HUES6 (cell line): ENCODE measurements around the gene RTRAF.

Experiments
- H3K27ac ChIP-seq: 2 replicates; pipeline ENCODE4 v1.7.0; 2013; ENCODE audit warnings: low read depth, mild to moderate bottlenecking, low read length, inconsistent platforms
- H3K27me3 ChIP-seq: 2 replicates; pipeline ENCODE4 v1.6.1; 2013; ENCODE audit warnings: low read length; ENCODE audit not compliant: control insufficient read depth, insufficient read depth
- H3K36me3 ChIP-seq: 2 replicates; pipeline ENCODE4 v1.6.1; 2013; ENCODE audit warnings: low read length; ENCODE audit not compliant: control insufficient read depth, insufficient read depth
- H3K4me1 ChIP-seq: 2 replicates; pipeline ENCODE4 v1.6.1; 2013; ENCODE audit warnings: low read length; ENCODE audit not compliant: control insufficient read depth, insufficient read depth
- H3K4me3 ChIP-seq: 2 replicates; pipeline ENCODE4 v1.5.1; 2013; ENCODE audit warnings: low read depth, low read length
- H3K9ac ChIP-seq: one replicate; pipeline ENCODE4 v1.6.1; 2013; ENCODE audit warnings: mild to moderate bottlenecking, low read length
- H3K9me3 ChIP-seq: 2 replicates; pipeline ENCODE4 v1.6.1; 2013; ENCODE audit warnings: low read depth, low read length; ENCODE audit not compliant: control insufficient read depth, insufficient read depth

Gene RTRAF

DNA sequence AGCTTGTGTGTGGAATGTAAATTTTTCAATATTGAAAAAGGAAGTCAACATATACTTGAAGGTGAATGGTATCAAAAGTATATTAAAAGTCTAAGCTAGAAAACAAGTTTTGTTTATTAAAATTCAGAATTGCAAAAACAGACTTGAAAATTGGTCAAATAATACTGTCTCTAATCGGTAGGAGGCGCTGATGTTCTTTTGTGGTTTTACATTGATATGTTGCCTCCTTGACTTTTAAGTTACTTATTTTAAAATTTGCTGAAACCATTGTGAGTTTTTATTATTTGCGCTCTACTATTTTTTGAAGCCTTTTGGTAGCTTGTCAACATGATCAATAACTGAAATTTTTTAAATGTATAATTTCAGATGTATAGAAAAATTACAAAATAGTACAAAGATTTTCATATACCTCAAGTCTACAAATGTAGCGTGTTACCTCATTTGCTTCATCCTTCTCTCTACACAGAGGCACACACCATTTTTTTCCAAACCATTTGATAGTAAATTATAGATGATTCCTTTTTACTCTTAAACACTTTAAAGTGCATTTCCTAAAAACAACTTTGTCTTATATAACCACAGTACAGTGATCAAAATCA lies 6.9 kb downstream of the RTRAF start:
- Histone ChIP-seq H3K27me3 (no peaks in the 10 kb centered on the region), H3K36me3 (peaks cover 98% of the 10 kb centered on the region), H3K4me3 (no peak overlapping the region), H3K9me3 (no peaks in the 10 kb centered on the region), H3K4me1 (no peaks in the 10 kb centered on the region), H3K27ac (no peak overlapping the region), H3K9ac (no peak overlapping the region)

DNA sequence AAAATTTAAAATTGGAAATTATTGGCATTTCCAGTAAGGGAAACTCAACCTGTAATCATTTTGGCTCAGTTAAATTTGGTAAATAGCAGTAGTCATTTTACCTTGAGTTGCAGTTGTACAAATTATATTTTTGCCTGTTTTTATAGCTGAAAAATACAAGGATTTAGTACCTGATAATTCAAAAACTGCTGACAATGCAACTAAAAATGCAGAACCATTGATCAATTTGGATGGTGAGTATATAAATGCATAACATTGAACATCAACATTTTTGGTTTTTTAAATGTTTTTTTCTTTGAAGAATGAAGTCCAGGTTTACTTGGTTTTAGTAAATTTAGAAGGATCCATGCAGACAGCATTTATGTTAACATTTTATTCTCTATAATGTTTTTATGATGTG lies 9.0 kb downstream of the RTRAF start:
- Histone ChIP-seq H3K36me3 (peaks cover 99% of the 10 kb centered on the region), H3K9me3 (no peaks in the 10 kb centered on the region), H3K27me3 (no peaks in the 10 kb centered on the region), H3K4me1 (0 out of 2 replicates have a peak, but pooled peaks cover 4% of the 10 kb centered on the region), H3K27ac (no peak overlapping the region), H3K4me3 (no peak overlapping the region), H3K9ac (no peak overlapping the region)

- Histone ChIP-seq H3K4me1 (0 out of 2 replicates have a peak, but pooled peaks cover 4% of the 10 kb centered on the region), H3K27me3 (no peaks in the 10 kb centered on the region), H3K9ac (no peak overlapping the region), H3K36me3 (peaks cover 99% of the 10 kb centered on the region), H3K9me3 (no peaks in the 10 kb centered on the region), H3K4me3 (no peak overlapping the region), H3K27ac (no peak overlapping the region)
Measured at GRCh38 chr14:51999084-51999483, 9.7 kb downstream of the RTRAF start.

- peaks cover 99% of the 10 kb centered on the region for H3K36me3 ChIP-seq
Measured at GRCh38 chr14:52000019-52000582, 10.8 kb downstream of the RTRAF start.

GRCh38 chr14:52000696-52001095 lies 11.3 kb downstream of the RTRAF start:
- H3K9me3 ChIP-seq: no peaks in the 10 kb centered on the region
- H3K27me3 ChIP-seq: no peaks in the 10 kb centered on the region
- no peak overlapping the region for H3K4me3 ChIP-seq
- H3K9ac ChIP-seq: no peak overlapping the region
- H3K4me1 ChIP-seq: 0 out of 2 replicates have a peak, but pooled peaks cover 4% of the 10 kb centered on the region
- peaks cover 99% of the 10 kb centered on the region for H3K36me3 ChIP-seq
- no peak overlapping the region for H3K27ac ChIP-seq

More at GRCh38 chr14:52000019-52000582, 10.8 kb downstream of the RTRAF start:
- no peak overlapping the region for H3K9ac ChIP-seq
- 0 out of 2 replicates have a peak, but pooled peaks cover 4% of the 10 kb centered on the region for H3K4me1 ChIP-seq
- H3K4me3 ChIP-seq: no peak overlapping the region
- H3K27me3 ChIP-seq: no peaks in the 10 kb centered on the region
- no peak overlapping the region for H3K27ac ChIP-seq
- H3K9me3 ChIP-seq: no peaks in the 10 kb centered on the region

DNA sequence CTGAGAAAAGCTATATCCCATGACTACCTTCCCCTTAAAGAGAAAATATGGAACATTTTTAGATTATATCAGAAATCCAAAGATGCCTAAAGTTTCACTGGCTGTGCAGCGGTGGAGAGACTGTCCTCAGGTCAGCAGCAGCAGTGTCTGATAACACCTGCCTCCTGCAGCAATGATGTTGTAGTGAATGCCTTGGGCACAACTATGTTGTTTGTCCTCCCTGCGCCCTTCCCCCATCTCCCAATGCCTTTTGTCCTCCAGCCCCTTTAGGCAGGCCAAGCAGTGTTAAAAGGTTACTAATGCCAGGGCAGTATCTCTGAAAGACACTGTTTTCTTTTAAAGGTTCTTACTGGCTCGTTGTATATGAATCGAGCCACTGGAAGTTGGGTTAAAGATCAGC lies 13.2 kb downstream of the RTRAF start:
- H3K36me3 ChIP-seq: peaks cover 100% of the 10 kb centered on the region
- peaks cover 11% of the 10 kb centered on the region; the same call in 1 of the 2 replicates for H3K4me1 ChIP-seq
- no peak overlapping the region for H3K9ac ChIP-seq
- H3K27me3 ChIP-seq: no peaks in the 10 kb centered on the region
- no peak overlapping the region for H3K4me3 ChIP-seq
- H3K27ac ChIP-seq: no peak overlapping the region
- no peaks in the 10 kb centered on the region for H3K9me3 ChIP-seq

DNA sequence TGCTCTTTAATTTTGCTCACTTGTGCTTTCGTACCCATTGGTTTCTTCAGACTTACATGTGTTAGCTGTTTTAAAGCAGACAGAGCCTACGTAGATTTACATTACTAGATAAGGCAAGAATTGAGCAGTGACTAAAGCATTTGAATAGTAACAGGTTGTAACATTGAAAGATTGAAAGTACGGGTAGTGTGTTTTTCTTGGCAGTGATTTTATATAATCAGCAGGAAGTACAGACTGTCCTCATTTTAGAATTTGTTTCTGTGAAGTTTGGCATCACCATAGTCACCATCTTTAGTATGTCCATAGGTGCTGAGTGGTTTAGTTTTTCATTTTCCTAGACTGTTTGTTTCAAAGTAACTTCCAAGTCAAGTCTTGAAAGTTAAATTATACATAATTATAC lies 14.0 kb downstream of the RTRAF start:
- H3K27ac ChIP-seq: no peak overlapping the region
- peaks cover 100% of the 10 kb centered on the region for H3K36me3 ChIP-seq
- peaks cover 16% of the 10 kb centered on the region; the same call in 1 of the 2 replicates for H3K4me1 ChIP-seq

GRCh38 chr14:52005625-52006024 lies 16.3 kb downstream of the RTRAF start:
- H3K4me1 ChIP-seq: peaks cover 16% of the 10 kb centered on the region; the same call in 1 of the 2 replicates

More for the DNA sequence above, 14.0 kb downstream of the RTRAF start:
- no peak overlapping the region for H3K4me3 ChIP-seq
- no peak overlapping the region for H3K9ac ChIP-seq
- no peaks in the 10 kb centered on the region for H3K27me3 ChIP-seq
- H3K9me3 ChIP-seq: no peaks in the 10 kb centered on the region

DNA sequence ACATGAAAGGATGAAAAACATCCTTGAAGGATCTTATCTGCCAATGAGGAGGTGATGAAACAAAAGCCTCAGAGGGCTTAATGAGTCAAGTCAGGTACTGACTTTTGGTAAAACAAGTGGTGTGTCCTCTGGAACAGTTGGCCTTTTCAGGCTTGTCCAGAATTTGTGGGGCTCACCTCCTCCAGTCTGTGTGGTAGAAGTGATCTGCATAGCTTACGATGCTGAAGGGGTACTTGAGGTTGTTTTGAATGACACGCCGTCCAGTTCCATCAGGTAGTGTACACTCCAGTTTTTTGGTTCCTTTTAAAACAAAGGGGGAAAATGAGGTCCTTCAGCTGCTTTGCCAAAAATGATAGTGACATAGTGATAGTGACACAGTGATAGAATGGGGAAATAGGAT lies 17.0 kb downstream of the RTRAF start:
- H3K4me3 ChIP-seq: no peak overlapping the region
- peaks cover 100% of the 10 kb centered on the region for H3K36me3 ChIP-seq
- H3K27me3 ChIP-seq: no peaks in the 10 kb centered on the region
- H3K27ac ChIP-seq: no peak overlapping the region
- H3K9ac ChIP-seq: no peak overlapping the region
- H3K4me1 ChIP-seq: peaks cover 16% of the 10 kb centered on the region; the same call in 1 of the 2 replicates
- H3K9me3 ChIP-seq: no peaks in the 10 kb centered on the region

More at GRCh38 chr14:52005625-52006024, 16.3 kb downstream of the RTRAF start:
- Histone ChIP-seq H3K4me3 (no peak overlapping the region), H3K27me3 (no peaks in the 10 kb centered on the region), H3K36me3 (peaks cover 100% of the 10 kb centered on the region), H3K9ac (no peak overlapping the region), H3K9me3 (no peaks in the 10 kb centered on the region), H3K27ac (no peak overlapping the region)

DNA sequence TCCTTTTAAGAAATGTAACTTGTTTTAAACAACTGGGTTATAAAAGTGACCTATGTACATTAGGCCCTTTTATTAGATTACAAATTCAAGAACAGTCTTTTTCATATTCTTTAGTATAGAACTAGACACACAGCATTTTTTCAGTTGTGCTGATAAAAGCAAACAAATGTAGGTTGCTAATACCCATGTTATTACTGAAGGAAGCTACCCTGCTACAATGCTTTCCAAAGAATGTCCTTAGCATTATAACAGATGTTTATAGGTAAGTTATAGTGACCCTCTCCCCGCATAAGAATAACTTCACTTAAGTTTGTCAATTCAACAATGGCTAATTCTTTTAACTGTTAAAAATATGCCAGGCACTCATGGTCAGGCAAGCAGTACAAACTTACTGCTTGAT lies 17.9 kb downstream of the RTRAF start:
- Histone ChIP-seq H3K27me3 (no peaks in the 10 kb centered on the region), H3K4me1 (peaks cover 15% of the 10 kb centered on the region; the same call in 1 of the 2 replicates), H3K27ac (peak overlapping the region; percentile 29; the same call in 1 of the 2 replicates), H3K9ac (no peak overlapping the region), H3K4me3 (no peak overlapping the region), H3K36me3 (peaks cover 97% of the 10 kb centered on the region), H3K9me3 (no peaks in the 10 kb centered on the region)

GRCh38 chr14:52007637-52008036 lies 18.3 kb downstream of the RTRAF start:
- H3K4me3 ChIP-seq: no peak overlapping the region
- H3K9me3 ChIP-seq: no peaks in the 10 kb centered on the region
- H3K4me1 ChIP-seq: peaks cover 12% of the 10 kb centered on the region; the same call in 1 of the 2 replicates
- no peaks in the 10 kb centered on the region for H3K27me3 ChIP-seq
- H3K27ac ChIP-seq: no peak overlapping the region
- H3K36me3 ChIP-seq: peaks cover 92% of the 10 kb centered on the region
- H3K9ac ChIP-seq: no peak overlapping the region
